Measurements from ENCODE around the gene NDE1. TPM values are rescaled to one million over a fixed set of nuclear protein-coding genes. Genes with fewer than 3 reads are reported as not detected.
A peak's percentile ranks its signal among the peaks of the same experiment; 100 is the strongest.

The NDE1 gene
- total RNA-seq, 6 donors from 2014 or later = 19.5 to 63.9 (median 37.0) TPM

DNA sequence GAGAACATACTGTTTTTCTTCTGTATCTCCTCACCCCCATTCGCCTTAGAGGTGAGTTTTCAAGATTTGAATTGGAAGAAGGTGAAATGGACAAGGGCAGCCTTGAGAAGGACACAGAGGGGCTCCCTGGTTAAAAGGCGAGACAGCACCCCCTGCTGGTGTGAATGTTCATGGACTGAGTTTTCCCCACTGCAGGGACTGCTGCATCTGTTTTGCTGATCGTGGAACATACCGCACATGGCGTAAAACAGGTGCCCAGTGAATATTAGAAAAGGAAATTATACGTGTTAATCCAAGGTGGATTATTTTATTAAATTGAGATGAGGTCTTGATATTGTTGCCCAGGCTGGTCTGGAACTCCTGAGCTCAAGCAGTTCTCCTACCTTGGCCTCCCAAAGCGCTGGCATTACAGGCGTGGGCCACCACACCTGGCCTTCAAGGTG, 54.5 kb downstream of the NDE1 start:
- Histone ChIP-seq H3K4me3 (no peak overlapping the region), H3K27me3 (no peaks in the 10 kb centered on the region), H3K9me3 (no peaks in the 10 kb centered on the region), H3K4me1 (no peaks in the 10 kb centered on the region), H3K27ac (no peak overlapping the region), H3K36me3 (peaks cover 5 to 55% (median 22%) of the 10 kb centered on the region in 4 donors)
- peak; percentile 63 to 84 for ATAC-seq (ENCODE audit: low FRiP score in 2 of 2)
- TF ChIP-seq, protein P1, sequence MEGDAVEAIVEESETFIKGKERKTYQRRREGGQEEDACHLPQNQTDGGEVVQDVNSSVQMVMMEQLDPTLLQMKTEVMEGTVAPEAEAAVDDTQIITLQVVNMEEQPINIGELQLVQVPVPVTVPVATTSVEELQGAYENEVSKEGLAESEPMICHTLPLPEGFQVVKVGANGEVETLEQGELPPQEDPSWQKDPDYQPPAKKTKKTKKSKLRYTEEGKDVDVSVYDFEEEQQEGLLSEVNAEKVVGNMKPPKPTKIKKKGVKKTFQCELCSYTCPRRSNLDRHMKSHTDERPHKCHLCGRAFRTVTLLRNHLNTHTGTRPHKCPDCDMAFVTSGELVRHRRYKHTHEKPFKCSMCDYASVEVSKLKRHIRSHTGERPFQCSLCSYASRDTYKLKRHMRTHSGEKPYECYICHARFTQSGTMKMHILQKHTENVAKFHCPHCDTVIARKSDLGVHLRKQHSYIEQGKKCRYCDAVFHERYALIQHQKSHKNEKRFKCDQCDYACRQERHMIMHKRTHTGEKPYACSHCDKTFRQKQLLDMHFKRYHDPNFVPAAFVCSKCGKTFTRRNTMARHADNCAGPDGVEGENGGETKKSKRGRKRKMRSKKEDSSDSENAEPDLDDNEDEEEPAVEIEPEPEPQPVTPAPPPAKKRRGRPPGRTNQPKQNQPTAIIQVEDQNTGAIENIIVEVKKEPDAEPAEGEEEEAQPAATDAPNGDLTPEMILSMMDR (IDR thresholded peaks at IDR 0.05) = peak; percentile 67 to 78 (median 73)
- TF ChIP-seq EP300 (IDR thresholded peaks at IDR 0.05) = no peak
- no peak for TF ChIP-seq POLR2AphosphoS5 (IDR thresholded peaks at IDR 0.05)
- TF ChIP-seq POLR2A (IDR thresholded peaks at IDR 0.05) = no peak
- DNase-seq = peak in 1 of 2 donors; percentile 69
- WGBS, 2 donors = 56 to 62% methylated on average over 8 of the region's 8 CpGs

DNA sequence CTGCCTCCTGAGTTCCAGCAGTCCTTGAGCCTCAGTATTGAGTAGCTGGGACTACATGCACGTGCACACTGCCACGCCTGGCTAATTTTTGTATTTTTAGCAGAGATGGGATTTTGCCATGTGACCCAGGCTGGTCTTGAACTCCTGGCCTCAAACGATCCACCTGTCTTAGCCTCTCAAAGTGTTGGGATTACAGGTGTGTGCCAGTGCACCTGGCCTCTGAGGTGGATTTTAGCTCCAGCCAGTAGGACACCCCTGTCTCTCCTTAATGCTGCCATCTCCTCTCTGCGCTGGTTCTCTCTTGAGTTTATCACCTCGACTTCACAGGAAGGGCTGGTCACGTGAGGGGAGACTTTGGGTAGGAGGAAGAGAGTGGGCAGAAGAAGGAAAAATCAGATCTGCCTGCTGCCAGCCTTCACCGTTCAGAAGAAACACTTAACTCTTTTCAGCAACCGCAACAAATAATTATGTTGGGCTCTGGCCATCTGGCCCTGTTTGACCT, 55.1 kb downstream of the NDE1 start:
- TF ChIP-seq EP300 (IDR thresholded peaks at IDR 0.05) = no peak
- TF ChIP-seq, protein P1 (IDR thresholded peaks at IDR 0.05) = no peak
- TF ChIP-seq POLR2A (IDR thresholded peaks at IDR 0.05) = no peak
- H3K9me3 ChIP-seq = no peaks in the 10 kb centered on the region
- no peaks in the 10 kb centered on the region for H3K27me3 ChIP-seq
- 69 to 77% methylated on average over 8 of the region's 8 CpGs for WGBS, 2 donors
- H3K36me3 ChIP-seq = peaks cover 0 to 55% (median 17%) of the 10 kb centered on the region in 4 donors
- H3K4me1 ChIP-seq = no peaks in the 10 kb centered on the region
- no peak overlapping the region for H3K4me3 ChIP-seq
- no peak for ATAC-seq (ENCODE audit: low FRiP score in 2 of 2)
- no peak for DNase-seq
- no peak overlapping the region for H3K27ac ChIP-seq

DNA sequence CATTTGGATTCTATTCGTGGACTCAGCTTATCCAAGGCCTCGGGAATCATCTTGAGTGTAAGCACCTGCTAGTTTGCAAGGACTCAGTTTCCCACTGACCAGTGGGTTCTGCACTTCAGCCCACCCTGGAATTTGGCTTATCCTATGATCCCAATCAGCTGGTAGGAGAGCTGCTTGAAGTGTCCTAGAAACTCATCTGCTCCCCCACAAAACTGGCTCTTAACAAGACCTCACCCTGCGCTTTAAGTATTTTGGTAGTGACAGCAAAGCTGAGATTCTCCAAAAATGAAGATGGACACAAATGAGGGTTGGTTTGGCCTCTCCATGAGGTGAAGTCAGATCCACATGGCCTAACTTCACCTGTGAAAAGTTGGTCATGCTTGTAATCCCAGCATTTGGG, 57.3 kb downstream of the NDE1 start:
- DNase-seq (no peak), ATAC-seq (ENCODE audit: low FRiP score in 2 of 2) (no peak)
- Histone ChIP-seq H3K9me3 (no peaks in the 10 kb centered on the region), H3K36me3 (peaks cover 0 to 37% (median under 1%) of the 10 kb centered on the region in 4 donors), H3K4me1 (no peaks in the 10 kb centered on the region), H3K4me3 (no peak overlapping the region), H3K27ac (no peak overlapping the region), H3K27me3 (no peaks in the 10 kb centered on the region)
- TF ChIP-seq POLR2AphosphoS5 (IDR thresholded peaks at IDR 0.05) (no peak), POLR2A (IDR thresholded peaks at IDR 0.05) (no peak), EP300 (IDR thresholded peaks at IDR 0.05) (no peak)
- TF ChIP-seq, protein P1 (IDR thresholded peaks at IDR 0.05) = no peak
- 98 to 100% methylated on average over 3 of the region's 3 CpGs for WGBS, 2 donors

DNA sequence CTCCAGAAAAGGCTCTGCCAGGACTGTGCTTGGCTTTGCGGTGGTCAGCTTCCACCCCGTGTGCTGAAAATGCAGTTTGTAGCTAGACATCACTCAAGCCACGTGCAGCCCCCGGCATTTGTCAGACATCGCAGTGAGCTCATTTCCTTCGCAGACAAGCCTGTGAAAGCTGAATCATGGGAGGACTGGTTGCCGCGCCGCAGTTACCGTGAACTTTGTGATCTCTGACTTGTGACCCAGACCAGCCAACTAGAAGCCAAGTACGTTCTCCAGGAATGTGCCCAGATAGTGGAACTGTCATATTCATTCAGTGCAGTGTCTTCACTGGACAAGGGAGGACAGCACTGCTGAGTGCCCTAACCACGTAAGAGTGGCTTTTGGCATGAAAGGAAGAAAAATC, 58.1 kb downstream of the NDE1 start:
- H3K27ac ChIP-seq = no peak overlapping the region
- no peaks in the 10 kb centered on the region for H3K4me1 ChIP-seq
- H3K9me3 ChIP-seq = no peaks in the 10 kb centered on the region
- H3K4me3 ChIP-seq = no peak overlapping the region
- H3K27me3 ChIP-seq = no peaks in the 10 kb centered on the region
- peak in 1 of 2 donors; percentile 6 for ATAC-seq (ENCODE audit: low FRiP score in 2 of 2)
- whole genome bisulfite sequencing, 2 donors = 73 to 100% methylated on average over 3 to 12 of the region's 12 CpGs
- peaks cover 0 to 30% (median 0%) of the 10 kb centered on the region in 4 donors for H3K36me3 ChIP-seq
- TF ChIP-seq POLR2AphosphoS5 (IDR thresholded peaks at IDR 0.05) = no peak
- TF ChIP-seq EP300 (IDR thresholded peaks at IDR 0.05) = no peak
- TF ChIP-seq POLR2A (IDR thresholded peaks at IDR 0.05) = no peak
- TF ChIP-seq, protein P1 (IDR thresholded peaks at IDR 0.05) = no peak
- no peak for DNase-seq

DNA sequence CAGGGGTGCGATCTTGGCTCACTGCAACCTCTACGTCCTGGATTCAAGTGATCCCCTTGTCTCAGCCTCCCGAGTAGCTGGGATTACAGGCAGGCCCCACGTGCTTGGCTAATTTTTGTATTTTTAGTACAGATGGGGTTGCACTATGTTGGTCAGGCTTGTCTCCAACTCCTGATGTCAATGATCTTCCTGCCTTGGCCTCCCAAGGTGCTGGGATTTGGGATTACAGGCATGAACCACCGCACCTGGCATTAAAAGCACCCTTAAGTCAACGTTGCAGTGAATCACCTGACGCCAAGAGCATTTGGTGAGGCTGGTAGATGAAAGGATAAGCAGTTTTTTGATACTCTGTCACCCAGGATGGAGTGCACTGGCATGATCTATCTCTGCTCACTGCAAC, 59.0 kb downstream of the NDE1 start:
- TF ChIP-seq POLR2A (IDR thresholded peaks at IDR 0.05) = no peak
- TF ChIP-seq, protein P1 (IDR thresholded peaks at IDR 0.05) = no peak
- no peak for TF ChIP-seq POLR2AphosphoS5 (IDR thresholded peaks at IDR 0.05)
- TF ChIP-seq EP300 (IDR thresholded peaks at IDR 0.05) = no peak

More for the DNA sequence above, 59.0 kb downstream of the NDE1 start:
- Histone ChIP-seq H3K4me3 (no peak overlapping the region), H3K27me3 (no peaks in the 10 kb centered on the region), H3K9me3 (no peaks in the 10 kb centered on the region), H3K4me1 (no peaks in the 10 kb centered on the region), H3K27ac (no peak overlapping the region), H3K36me3 (peaks cover 0 to 26% (median 3%) of the 10 kb centered on the region in 4 donors)
- ATAC-seq (ENCODE audit: low FRiP score in 2 of 2) (no peak), DNase-seq (no peak)
- 87 to 93% methylated on average over 6 to 7 of the region's 7 CpGs for WGBS, 2 donors
